ENCODE measurements around the gene OSTM1.

Gene OSTM1, protein sequence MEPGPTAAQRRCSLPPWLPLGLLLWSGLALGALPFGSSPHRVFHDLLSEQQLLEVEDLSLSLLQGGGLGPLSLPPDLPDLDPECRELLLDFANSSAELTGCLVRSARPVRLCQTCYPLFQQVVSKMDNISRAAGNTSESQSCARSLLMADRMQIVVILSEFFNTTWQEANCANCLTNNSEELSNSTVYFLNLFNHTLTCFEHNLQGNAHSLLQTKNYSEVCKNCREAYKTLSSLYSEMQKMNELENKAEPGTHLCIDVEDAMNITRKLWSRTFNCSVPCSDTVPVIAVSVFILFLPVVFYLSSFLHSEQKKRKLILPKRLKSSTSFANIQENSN

DNA sequence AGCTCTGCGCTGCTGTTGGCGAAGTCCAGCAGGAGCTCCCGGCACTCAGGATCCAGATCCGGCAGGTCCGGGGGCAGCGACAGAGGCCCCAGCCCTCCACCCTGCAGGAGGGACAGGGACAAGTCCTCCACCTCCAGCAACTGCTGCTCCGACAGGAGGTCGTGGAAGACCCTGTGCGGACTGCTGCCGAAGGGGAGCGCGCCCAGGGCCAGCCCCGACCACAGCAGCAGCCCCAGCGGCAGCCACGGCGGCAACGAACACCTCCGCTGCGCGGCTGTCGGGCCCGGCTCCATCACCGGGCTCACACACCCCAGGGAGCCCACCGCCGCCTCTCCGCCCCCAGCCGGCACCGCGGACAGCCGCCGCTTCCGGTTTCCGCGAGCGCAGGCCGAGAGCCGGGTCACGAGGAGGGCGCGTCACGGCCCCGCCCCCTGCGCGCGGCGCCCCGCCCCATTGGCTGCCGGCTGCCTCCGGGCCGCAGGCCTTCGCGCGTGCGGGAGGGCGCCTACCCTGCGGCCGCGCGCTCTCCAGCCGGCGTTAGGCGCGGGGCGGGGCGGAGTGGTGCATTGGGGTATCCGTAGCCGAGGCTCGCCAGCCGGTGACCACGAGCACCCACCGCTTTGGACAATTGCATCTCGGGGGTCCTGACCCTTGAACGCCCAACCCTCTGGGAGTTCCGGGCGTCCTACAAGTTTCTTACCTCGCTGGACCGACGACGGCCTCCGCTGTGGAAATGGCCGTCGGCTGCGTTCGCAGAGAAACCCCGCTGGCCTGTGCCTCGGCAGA is at the start of gene OSTM1:
OSTM1 (minus strand) TSS at position 383 of the 786 bp plus-strand sequence; CDS start at position 293, 90 bp downstream.
- no peak for FAIRE-seq

DNA sequence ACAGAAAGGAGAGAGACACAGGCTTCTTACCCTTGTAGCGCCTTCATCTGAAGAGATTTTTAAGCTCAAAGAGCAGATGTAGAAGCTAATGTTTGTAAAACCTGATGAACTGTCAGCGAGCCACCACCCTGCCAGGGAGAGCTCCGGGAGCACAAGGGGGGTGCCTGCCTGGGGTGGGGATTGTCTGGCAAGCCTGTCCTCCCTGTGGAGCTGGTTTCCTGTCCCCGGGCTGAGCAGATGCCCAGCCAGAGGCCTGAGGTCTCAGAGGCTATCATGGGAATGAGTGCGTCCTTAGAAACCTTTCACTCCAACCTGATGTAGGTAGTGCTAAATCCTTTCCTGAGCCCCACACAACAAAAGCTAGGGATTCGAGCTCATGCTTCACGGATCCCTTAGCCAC is 49.4 kb upstream of the OSTM1 start:
- FAIRE-seq, result no peak

DNA sequence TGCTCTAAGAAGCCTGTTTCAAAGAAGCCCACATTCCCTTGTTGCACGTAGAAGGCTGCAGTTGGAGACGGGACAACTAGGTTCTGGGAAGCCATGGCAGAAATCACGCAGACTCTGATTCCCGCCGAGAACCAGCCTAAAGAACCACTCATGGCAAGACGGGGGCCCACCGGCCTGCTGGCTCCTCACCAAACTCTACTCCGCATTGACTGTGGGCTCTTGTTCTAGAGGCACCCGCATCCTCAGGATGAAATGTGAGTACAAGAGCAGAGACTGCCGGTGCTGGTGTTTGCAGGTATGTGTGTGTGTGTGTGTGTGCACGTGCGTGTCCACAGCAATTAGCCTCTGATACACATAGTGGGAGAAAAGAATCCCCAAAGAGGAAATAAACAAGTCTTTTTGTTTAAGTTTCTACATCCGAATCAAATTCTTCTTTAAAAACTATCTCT is 49.0 kb upstream of the OSTM1 start:
- no peak for FAIRE-seq

DNA sequence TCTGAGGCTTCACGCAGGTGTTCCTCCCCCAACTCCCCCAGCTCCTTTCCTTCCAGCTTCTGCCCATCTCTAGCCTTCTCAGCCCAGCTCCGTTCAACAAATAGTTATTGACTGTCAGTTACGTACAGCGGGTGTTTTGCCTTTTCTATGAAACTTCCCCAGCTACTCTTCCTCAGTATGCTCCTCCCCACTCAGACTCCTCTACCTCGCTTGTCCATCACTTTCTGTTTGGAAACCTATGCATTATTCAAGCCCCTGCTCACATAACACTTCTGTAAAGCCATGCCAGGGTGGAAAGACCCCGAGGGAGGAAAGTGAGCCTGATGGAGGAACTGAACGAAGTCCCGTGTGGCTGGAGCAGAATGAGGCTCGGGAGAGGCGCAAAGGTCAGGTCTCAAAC is 47.1 kb upstream of the OSTM1 start:
- FAIRE-seq, result no peak

DNA sequence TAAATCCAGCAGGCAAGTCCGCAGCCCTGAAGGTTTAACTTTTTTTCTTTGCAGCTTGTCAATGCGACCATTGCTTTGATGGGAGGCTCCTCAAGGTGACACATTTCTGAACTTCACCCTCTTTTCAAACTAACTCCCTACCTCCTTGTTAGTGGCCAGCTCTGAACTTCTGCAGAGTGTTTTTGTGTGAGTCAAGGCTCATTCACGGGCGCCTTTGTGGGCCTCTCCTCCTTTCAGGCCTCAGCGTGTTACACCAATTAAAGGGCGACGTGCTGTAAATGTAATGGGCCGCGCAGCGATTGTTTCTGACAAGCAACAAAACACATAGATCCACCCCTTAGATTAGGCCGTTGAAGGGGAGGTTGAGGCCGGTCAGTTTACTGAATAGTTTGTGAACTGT is 45.8 kb upstream of the OSTM1 start:
- no peak for FAIRE-seq

DNA sequence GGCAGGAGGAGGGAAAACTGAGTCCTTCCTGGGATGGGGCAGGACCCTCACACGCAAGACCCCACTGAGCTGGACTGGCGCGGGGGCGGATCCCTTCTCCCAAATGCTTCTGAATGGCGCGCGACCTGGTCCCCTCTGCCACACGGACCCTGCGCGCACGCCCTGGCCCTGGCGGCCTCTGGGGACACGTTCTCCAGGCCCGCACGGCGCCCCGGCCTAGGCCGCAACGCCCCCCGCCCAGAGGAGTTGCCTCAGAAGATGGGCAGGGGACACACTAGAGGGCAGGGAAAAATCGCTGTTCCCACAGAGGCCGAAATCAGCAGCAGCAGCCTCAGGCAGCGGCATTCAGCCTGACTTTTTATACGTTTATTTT is 45.2 kb upstream of the OSTM1 start:
- no peak for FAIRE-seq

DNA sequence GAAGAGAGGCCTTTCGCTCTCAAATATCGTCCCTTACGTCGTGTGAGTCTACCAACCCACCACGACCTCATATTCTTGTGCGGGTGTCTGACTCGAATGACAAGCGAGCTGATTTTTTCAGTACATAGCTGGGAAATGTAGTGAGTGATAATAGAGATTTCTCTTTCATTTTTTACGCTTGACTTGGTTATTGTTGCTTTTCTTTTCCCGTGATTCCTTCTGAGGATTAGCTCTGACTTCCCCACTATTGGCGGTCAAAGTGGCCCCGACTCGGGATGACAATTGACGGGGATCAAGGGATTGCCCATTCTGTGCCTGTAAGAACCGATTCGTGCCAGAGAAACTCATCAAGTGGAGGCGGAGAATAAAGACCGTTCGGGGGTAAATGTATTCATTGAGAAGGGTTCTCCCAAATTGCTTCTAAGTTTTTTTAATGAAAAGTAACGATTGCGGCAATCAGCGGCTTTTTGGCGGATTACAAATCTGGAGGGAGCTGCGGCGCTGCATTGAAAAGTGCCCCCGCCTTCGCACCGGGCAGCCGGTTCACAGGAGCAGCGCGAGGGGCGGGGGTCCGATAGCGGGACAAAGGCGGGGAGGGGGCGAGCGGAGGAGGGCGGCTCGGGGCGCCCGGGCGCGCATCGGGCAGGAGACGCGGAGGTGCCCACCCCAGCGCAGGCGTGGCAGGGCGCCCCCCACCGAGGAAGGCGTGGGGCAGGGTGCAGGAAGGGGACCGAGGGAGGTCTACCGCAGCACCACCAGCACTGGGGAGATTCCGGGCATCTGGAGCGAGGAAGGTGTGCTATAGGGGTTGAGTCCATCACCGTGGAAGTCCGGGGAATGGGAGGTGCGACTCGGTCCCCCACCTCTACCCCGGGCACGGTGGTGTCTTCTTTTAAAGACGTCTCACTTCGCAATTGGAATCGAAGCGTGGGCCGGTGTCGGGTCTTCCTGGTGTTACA is 44.5 kb upstream of the OSTM1 start:
- FAIRE-seq, result no peak

DNA sequence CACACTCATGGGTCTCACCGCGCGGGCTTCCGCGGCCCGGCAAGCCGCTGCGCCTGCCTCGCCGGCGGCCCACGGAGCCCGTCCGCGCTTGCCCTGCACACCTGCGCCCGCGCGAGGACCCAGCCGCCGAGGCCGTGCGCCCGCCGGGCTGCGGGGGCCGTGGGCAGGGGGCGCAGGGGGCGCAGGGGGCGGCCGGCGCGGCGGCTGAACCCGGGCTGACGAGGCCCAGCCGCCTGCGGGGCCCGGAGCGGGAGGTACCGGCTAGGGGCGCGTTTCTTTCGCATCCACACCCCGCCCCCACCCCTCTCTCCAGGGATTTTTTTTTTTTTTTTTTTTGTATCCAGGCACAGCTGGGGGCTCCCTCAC is 43.8 kb upstream of the OSTM1 start:
- FAIRE-seq, result no peak

DNA sequence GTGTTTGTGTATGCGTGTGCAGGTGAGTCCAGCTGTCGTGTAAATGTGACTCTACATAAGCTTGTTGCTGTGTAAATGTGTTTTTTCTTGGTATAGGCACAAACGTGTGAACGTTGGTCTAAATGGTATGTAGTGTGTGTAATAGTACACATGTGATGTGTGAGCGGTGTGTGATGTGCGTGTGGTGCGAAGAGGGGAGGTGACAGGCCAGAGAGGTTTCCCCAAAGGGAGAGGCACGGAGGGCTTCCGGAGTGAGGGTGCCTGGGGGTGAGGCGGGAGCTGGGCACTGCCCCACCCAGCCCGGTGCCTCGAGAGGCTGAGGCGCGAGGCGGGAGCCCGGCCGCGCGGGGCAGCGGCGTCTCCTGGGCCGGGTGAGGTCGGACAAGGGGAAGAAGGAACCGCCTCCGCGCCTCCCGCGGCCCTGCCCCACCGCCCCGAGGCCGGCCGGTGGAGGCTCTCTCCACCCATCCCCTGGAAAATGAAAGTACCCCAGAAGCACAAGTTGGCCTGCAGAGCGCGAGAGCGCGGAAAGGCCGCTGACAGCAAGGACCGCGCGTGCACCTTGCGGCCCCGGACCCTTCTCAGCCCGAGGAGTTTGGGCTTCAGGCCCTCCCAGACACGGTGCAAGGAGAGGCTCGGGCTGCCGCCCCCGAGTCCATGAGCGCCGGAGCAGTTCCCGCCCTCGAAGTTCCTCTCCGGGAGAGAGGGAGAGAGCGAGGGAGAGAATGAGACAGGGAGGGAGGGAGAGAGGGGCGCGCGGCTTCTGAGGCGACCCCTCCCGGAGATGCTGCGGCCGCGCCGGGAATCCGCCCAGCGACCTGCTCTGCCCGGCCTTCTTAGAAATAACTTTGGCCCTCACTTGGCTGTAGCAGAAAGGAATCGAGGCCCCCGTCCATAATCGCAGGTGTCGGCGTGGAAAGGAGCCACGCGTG is 43.2 kb upstream of the OSTM1 start:
- FAIRE-seq, result no peak

DNA sequence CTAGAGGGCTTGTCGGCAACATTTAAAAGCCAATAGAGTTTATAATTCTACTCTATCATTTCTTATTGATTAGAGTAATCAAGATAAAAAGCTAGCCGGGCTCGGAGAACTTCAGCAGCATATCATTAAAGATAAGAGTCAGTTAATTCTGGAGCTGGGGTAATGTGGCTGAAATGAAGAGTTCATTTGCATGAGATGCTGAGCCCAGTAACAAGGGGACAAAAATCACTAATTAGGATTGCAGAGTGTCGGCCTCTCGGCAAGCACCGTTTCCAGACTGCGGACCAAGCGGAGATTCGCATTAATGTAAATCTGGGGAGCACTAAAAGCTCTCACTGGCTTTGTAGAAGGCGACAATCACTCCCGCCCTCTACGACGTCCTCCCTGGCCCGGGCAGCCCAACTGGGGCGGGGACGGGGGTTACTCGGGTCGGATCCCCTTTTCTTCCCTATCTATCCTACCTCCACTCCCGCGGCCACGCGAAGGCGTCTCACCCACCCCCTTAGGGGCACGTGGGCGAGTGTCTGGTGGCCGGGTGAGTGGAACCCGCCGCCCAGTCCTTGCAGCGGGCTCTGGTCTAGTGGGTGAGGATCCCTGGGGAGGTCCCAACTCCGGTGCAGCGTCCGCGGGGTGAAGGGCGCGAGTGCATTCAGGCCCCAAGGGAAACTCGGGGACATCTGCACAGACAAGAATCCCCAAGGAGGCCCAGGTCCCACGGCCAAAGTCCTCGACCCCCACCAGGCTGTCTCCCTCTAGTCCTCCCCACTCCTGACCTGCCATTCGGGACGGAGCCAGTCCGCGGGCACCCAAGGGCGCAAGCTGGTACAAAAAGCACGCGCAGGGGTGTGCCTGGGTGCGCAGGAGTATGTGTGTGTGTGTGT is 42.2 kb upstream of the OSTM1 start:
- FAIRE-seq, result no peak

DNA sequence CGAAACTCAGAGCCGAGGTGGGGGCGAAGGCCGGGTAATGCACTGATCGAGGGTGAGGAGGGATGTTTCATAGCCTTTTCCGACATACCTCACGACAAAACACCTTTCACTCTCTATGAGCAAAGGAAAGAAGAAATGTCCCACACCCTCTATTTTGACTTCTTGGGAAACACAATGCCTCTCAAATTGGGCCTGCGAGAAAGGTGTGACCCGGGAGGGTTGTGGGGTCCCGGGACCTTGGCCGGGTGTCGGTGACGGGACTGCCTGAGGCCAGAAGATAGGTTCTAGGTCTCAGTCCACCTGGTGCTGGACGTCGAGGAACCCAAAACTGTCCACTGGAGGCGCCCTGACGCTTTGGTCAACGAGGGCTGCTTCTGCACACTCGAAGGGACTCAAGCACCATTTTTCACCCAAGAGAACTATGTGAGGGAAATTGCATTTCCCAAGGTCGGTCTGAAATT is 41.1 kb upstream of the OSTM1 start:
- no peak for FAIRE-seq

DNA sequence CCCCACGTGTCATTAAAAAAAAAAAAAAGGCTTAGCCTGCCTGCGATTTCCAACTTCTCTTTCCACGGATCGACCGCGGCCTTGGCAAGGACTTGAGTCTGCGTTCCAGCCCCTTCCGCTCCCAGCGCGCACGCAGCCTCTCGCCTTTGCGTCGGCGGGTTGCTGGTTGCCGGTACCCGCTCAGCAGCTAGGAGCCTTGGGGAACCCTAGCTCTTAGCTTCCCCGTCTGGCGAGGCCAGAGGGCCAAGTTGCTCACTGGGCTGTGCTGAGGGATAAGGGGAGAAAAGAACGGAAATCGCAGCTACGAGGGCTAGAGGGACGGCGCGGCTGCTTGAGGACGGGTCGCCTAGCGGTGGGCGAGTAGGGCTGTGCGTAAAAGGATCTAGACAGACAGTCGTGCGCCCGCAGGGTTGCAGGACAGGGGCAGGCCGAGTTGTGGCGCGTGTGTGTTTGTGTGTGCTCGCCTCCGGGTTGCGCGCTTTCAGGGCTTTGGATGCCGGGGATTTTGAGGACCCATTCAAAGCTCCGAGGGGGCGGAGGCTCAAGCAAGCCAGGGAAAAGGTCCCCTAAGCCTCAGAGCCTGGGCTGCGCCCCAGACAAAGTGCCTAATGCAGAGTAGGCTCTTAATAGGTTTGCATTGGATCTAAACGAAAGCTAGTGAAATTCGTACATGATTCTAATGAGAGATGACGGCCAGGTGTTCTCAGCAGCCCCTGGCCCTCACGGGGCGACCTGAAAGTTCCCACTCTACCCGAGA is 40.5 kb upstream of the OSTM1 start:
- FAIRE-seq, result no peak

DNA sequence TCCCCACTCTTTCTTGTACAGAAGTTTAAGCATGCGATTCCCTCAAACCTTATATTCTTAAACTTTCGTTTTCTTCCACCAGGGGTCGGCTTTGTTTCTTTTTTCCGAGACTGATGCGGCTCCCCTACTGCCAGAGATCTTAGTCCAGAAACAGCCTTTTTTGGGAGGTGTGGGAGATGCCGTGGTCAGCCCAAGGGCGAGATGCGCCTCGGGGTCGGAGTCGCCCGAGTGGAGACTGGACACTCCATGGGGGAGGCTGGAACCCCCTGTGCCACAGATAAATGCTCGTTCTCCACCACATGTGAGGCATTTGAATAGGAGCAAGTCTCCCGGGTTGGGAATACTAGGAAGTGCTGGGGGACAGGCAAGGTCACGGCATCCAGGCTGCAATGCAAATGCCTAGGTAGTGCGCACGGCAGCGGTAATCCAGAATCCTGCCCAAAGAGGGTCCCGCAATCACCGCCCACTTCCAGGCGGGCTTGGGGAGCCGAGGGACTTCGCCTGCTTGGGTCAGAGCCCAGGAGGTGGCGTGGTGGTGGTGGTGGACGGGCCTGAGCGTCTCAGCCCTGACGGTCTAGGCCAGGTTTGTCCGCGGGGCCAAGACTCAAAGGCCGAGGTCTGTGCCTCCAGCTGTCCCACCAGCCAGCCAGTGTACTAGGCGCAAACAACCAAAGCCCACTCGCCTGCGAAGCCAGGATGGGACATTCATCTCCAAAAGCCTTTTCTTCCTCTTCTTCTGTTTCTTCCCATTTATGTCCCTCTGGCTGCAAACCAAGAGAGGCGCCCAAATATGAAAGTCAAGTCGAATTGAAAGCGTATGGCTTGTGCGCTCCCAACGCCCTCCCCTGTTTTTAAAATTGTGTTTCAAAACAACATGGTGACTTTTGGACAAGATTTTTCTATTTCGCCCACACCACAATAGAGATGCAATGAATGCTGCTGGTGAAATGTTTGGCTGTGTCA is 39.3 kb upstream of the OSTM1 start:
- no peak for FAIRE-seq

DNA sequence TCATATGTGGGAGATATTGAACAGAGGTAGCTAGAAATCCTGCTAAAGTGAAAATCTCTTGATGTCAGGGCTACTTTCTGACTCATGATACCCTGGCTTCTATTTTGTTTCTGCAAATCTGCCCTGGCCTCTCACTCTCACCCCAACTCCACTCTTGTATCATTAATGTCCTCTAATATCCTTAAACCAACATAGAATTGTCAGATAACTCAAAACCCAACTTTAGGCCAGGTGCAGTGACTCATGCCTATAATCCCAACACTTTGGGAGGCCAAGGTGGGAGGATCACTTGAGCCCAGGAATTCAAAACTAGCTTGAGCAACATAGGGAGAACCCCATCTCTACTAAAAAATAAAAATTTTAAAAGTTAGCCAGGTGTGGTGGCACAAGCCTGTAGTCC is 33.8 kb upstream of the OSTM1 start:
- no peak for FAIRE-seq

DNA sequence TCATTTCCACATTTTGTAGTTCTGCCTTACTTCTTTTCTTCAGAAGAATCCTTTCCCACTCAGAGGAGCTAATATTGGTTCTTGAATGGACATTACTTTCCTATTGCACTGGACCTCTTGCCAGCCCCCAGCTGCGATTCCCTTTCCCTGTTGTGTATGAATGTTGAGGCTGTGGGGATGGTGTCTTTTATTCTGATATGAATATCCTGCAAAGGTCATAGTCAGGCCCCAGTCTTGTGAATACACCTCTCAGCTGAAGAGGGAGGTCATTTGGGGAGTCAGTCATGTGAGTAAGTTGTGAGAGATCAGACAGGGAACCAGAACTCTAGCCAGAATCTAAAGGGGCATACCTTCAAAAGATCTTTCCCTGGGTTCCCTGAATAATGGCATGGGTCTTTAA is 32.6 kb upstream of the OSTM1 start:
- no peak for FAIRE-seq

DNA sequence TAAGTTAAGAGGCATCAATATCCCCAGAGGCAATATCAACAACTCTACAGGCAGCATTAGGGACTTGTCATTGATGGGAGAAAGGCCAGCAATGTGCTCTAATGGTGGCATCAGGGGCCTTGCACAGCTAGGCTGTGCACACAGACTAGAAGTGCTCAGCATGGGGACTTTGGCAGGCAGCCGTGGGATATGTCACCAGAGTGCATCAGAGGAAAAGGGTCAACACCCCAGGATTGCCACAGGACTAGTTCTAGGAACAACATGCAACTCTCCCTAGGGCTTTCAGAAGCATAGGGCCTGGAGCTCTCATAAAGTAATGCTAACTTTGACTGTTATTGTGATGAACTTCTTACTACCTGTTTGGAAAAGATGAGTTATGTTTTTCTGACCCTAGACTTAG is 32.2 kb upstream of the OSTM1 start:
- no peak for FAIRE-seq

DNA sequence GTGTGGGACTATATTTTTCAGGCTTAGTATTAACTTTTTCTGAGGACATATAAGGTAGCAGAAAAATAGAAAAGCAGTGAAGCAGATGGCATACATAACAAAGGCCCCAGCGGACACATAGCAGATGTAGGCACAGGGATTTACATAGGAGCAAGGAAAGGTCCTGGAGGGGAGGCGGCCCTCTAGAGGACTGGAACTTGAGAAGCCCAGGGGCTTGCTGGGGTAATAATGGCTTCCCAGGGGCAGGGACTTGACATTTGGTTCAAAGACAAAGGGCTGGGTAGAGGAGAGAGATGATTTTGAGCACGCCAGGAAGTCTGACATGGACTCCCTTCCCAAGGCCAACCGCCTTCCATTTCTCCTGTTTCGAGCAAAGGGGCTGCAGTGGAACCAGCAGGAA is 31.7 kb upstream of the OSTM1 start:
- no peak for FAIRE-seq

DNA sequence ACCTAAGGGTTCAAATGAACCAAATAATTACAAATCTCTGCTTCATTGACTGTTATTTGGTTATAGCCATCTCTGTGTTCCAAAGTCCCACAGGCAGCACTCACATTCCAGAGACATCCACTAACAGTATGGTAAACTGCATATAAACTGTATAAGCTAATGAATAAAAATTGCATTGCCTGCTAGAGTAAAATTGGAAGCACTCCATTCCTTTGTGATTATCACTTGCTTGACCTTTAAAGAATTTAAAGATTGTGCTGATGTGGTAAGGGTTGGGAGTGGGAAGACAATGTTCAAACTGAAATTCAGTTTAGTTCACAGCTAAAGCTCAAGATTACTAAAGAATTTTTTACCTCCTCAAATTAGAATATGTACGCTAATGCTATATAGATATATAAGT is 31.0 kb upstream of the OSTM1 start:
- FAIRE-seq, result no peak

DNA sequence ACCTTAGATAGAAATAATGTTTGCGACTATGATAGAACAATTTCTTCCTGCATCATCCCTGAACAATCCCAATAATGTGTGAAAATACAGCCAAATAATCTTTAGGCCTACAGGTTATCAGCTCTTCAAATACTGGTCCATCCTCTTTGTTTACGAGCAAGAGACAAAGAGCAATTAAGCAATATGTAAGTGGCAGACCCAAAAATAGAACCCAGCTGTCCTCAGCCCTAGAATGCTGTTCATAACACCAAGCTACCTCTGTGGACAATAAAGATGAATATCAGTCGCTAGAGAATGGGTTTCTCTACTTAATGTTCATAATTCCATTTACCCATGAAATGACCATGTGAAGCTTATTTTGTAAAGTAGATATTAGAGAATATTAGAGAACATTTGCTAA is 28.4 kb upstream of the OSTM1 start:
- FAIRE-seq, result no peak
